Renal pelvis (tissue), 4 donors: ENCODE measurements around the gene SLAMF6. TPM values are rescaled to one million over a fixed set of nuclear protein-coding genes. Genes with fewer than 3 reads are reported as not detected.

Experiments
- DNase-seq: peaks from one replicate; pipeline ENCODE4 v3.0.0-alpha.2; 2013
- polyA plus RNA-seq, 3 donors: library from polyadenylated mRNA; unstranded; fragments of 120-200 nt; gene quantifications; one replicate each; pipeline ENCODE4 v1.2.1, GENCODE V29; 2013; ENCODE audit not compliant: insufficient read length in 3 of 3

The SLAMF6 gene
- polyA plus RNA-seq, 3 donors: 0.09 to 0.30 (median 0.17) TPM

DNA sequence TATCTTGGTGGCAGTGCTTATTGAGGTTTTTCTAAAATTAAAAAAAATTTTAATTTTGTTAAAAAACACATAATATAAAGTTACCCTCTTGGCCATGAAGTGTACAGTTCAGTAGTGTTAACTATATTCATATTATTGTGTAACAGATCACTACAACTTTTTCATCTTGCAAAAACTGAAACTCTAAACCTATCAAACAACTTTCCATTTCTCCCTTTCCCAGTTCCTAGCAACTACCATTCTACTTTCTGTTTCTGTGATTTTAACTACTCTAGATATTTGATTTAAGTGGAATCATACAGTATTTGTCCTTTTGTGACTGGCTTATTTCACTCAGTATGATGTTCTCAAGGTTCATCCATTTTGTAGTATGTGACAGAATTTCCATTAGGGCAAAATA, 55.5 kb downstream of the SLAMF6 start:
- no peak for DNase-seq

- no peak for DNase-seq
Measured at GRCh38 chr1:160466961-160467360, 56.1 kb downstream of the SLAMF6 start.

DNA sequence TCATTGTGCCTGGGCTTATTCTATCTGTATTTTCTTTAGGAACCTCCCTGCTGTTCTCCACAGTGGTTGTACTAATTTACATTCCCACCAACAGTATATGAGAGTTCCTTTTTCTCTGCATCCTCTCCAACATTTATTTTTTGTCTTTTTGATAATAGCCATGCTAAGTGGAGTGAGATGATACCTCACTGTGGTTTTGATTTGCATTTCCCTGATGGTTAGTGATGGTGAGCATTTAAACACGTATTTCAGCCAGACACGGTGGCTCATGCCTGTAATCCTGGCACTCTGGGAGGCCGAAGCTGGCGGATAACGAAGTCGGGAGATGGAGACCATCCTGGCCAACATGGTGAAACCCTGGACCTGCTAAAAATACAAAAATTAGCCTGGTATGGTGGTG, 57.9 kb downstream of the SLAMF6 start:
- DNase-seq: no peak

GRCh38 chr1:160460683-160461287, 62.3 kb downstream of the SLAMF6 start:
- DNase-seq: no peak

GRCh38 chr1:160460214-160460642, 62.8 kb downstream of the SLAMF6 start:
- DNase-seq: no peak

- DNase-seq: no peak
Measured at GRCh38 chr1:160459687-160460086, 63.4 kb downstream of the SLAMF6 start.

DNA sequence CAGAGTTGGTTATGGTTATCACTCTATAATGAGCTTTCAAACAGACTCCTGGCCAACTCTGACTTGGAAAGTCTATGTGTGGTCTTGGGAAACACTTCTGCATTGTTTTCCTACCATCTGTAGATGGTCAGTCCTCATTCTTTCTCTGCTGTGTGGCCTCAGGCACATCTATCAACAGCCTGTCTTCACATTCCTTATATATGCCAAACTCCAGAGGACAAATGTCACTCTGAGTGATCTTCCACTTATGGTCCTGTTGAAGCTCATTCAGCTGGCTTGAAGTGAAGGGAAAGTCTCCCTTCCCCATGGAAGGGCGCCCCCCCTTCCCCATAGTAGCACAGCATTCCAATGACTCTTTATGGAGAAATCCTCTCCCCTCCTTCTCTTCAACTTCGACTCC, 64.0 kb downstream of the SLAMF6 start:
- DNase-seq: no peak

DNA sequence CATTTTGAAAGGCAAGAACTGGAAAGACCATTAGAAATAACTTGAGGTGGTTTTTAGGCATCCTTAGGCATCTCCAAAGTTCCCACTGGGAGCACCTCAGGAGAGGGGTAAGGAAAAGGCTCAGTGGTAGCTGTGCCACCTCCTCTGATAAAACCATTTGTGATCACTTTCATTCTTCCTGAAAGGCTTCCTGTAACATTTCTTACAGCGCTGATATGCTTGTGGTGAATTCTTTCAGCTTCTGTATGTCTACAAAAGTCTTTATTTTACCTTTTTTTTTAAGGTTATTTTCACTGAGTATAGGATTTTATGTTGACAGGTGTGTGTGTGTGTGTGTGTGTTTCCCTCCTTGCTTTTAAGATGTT, 67.9 kb downstream of the SLAMF6 start:
- no peak for DNase-seq

DNA sequence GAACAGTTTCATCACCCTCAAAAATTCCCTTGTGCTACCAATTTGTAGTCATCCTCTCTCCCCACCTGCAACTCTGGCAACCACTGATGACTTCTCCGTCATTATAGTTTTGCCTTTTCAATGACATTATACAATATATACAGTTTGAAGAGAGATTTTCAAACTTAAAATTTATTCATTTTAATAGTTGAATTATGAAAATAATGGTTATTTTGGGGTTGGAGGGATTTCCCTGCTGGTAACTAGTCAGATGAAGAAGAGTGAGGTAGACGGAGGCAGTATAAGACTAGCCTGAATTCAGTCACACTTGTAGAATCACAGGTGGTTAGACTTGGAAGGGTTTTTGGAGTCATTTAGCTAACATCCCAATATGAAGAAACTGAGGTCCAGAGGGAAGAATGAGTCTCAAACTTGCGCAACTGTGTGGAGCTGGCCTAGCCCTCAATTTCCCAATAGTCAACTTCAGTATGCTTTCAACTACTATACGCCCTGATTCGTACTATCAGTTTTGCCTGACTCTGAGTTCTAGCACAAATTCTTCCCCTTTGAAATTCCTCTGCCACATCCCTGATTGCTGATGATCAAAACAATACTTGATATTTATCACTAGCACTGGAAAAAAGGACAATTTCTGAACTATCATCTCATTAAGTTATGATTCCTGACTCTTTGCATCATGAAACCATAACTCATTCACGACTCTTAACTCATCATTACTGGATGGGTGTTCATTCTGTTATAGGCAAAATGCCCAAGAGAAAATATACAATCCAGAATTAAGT, 68.5 kb downstream of the SLAMF6 start:
- DNase-seq: no peak

GRCh38 chr1:160453443-160453842, 69.6 kb downstream of the SLAMF6 start:
- DNase-seq: no peak

GRCh38 chr1:160451859-160452232, 71.2 kb downstream of the SLAMF6 start:
- no peak for DNase-seq

GRCh38 chr1:160451119-160451858, 71.8 kb downstream of the SLAMF6 start:
- no peak for DNase-seq

DNA sequence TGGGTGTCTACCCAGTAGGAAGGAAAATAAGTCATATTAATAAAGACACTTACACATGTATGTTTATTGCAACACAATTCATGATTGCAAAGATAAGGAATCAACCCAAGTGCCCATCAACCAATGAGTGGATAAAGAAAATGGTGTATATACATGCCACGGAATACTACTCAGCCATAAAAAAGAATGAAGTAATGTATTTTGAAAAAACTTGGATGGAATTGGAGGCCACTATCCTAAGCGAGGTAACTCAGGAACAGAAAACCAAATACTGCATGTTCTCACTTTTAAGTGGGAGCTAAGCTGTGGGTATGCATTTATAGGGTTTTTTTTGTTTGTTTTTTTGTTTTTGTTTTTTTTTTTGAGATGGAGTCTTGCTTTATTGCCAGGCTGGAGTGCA, 73.6 kb downstream of the SLAMF6 start:
- no peak for DNase-seq

GRCh38 chr1:160446945-160447600, 76.0 kb downstream of the SLAMF6 start:
- DNase-seq: no peak

GRCh38 chr1:160439718-160440117, 83.3 kb downstream of the SLAMF6 start:
- no peak for DNase-seq

- DNase-seq: no peak
Measured at GRCh38 chr1:160438935-160439334, 84.1 kb downstream of the SLAMF6 start.

GRCh38 chr1:160438317-160438918, 84.6 kb downstream of the SLAMF6 start:
- DNase-seq: no peak

DNA sequence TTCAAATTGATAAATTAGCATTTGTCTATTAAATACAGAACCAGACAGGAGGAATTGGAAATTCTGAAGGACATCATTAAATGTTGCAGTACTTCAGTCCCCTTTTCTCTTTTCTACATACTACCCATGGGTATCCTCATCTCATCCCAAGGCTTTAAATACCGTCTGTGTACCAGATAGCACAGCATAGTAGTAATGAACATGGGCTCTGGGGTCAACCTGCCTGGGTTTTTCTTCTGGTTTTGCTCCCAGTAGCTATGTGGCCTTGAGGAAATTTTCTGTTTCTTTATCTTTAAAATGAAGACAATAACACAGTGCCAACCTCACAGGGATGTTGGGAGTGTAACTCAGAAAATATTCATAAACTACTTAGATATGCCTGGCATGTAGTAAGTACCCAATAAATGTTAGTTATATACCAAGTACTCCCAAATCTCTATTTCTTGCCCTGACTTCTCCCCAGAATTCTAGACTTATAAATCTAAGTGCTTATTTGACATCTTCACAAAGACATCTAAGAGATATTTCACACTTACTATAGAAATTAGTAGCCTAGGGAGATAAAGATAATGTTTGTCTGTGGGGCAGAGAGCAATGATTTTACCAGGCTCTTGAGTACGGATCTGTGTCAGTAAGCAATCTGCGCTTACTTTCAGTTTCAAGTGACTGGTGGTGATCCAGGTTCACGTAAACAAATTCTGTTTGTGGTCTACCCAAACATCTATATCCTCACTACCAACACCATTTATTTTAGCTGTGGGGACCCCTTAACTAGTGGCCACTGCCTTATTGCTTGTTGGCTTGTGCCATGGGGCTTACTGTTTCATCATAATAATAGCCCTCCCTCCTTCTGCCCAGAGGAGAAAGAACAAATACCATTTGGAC, 85.4 kb downstream of the SLAMF6 start:
- DNase-seq: no peak

GRCh38 chr1:160436966-160437365, 86.1 kb downstream of the SLAMF6 start:
- no peak for DNase-seq
